Erythroblast (primary cell): ENCODE data around the gene ASPDH.
A peak's percentile ranks its signal among the peaks of the same experiment; 100 is the strongest.

Experiments used
- DNase-seq, 2 experiments: peaks; one replicate each; lab custom pipeline; 2025; lab: John Stamatoyannopoulos, UW
- GATA1 ChIP-seq: IDR thresholded peaks from 2 replicates; pipeline ENCODE4 v1.6.1; 2011; ENCODE audit warnings: low read depth, mild to moderate bottlenecking, control low read depth, low read length, moderate library complexity
- POLR2A ChIP-seq: IDR thresholded peaks from 2 replicates; pipeline ENCODE4 v1.6.1; 2011; ENCODE audit warnings: mild to moderate bottlenecking, low read length

Gene ASPDH

GRCh38 chr19:50513746-50514345 lies at the start of gene ASPDH:
ASPDH (minus strand) TSS chr19:50513913; CDS start chr19:50513823, 90 bp downstream.
- no peak for DNase-seq

GRCh38 chr19:50562996-50563395 lies 49.3 kb upstream of the ASPDH start:
- TF ChIP-seq GATA1 (no peak), POLR2A (no peak)
- no peak for DNase-seq

More at GRCh38 chr19:50513746-50514345, at the start of gene ASPDH:
- TF ChIP-seq GATA1 (no peak), POLR2A (no peak)

DNA sequence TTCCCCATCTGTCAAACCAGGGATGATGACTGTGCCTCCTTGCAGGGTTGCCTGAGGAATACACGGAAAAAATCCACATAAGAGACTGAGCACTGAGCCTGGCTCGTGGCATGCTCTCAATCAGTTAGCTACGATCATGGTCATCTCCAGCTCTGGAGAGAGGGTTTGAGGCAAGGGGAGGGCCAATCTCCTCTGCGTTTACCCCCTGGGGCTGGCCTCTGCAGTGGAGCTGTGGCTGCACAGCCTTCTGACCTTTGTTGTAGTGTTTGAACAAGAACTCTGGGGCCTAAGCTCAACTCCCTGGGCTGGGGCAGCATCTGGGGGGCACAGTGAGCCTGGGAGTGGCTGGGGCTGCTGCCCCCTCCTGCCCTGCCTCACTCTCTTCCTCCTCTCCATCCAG lies 48.6 kb upstream of the ASPDH start:
- DNase-seq: no peak
- TF ChIP-seq POLR2A (no peak), GATA1 (no peak)

DNA sequence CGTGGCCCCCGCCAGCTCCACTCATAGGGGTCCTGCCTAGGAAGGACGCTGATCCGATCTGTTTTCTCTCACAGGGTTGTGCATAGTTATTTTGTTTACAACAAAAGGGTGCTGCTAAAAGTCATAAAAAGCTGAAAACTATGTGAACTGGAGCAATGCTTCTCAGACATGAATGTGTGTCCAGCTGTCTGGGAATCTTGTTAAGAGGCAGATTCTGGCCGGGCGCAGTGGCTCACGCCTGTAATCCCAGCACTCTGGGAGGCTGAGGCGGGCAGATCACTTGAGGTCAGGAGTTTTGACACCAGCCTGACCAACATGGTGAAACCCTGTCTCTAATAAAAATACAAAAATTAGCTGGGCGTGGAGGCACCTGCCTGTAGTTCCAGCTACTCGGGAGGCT lies 45.9 kb upstream of the ASPDH start:
- no peak for TF ChIP-seq POLR2A
- no peak for TF ChIP-seq GATA1
- DNase-seq: no peak

DNA sequence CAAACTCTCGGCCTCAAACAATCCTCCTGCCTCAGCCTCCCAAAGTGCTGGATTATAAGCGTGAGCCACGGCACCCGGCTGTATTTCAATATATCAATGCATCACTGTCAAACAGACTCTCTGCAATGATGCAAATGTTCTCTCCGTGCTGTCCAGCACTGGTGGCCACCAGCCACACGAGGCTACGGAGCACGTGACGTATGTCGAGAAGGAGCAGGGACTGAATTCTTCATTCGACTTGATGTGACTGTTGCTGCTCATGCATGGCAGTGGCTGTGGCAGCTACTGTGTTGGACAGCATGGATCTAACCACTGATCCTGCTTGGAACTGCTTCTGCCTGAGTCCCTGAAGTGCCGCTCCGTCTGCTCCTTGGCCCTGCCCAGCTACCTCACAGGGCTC lies 44.7 kb upstream of the ASPDH start:
- DNase-seq: no peak
- TF ChIP-seq POLR2A (no peak), GATA1 (no peak)

DNA sequence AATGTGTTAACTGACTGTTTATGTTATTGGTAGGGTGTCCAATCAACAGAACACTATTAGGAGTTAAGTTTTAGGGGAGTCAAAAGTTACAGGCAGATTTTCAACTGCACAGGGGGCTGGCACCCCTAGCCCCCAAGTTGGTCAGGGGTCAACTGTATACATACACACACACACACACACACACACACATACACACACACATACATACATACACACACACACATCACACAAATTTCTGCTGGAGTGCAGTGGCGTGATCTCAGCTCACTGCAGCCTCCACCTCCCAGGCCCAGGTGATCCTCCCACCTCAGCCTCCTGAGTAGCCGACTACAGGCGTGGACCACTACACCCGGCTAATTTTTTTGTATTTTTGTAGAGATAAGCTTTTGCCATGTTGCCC lies 44.3 kb upstream of the ASPDH start:
- TF ChIP-seq GATA1: no peak
- no peak for TF ChIP-seq POLR2A
- no peak for DNase-seq

GRCh38 chr19:50557009-50557613 lies 43.4 kb upstream of the ASPDH start:
- no peak for DNase-seq
- TF ChIP-seq POLR2A: no peak
- TF ChIP-seq GATA1: no peak

GRCh38 chr19:50556282-50557008 lies 42.7 kb upstream of the ASPDH start:
- no peak for TF ChIP-seq GATA1
- DNase-seq: peak; percentile 69 to 81

- DNase-seq: no peak
- TF ChIP-seq GATA1 (no peak), POLR2A (no peak)
Observed at GRCh38 chr19:50555450-50556281, 42.0 kb upstream of the ASPDH start.

- TF ChIP-seq POLR2A (no peak), GATA1 (no peak)
- no peak for DNase-seq
Observed at GRCh38 chr19:50555033-50555432, 41.3 kb upstream of the ASPDH start.

GRCh38 chr19:50554212-50554611 lies 40.5 kb upstream of the ASPDH start:
- no peak for TF ChIP-seq POLR2A
- TF ChIP-seq GATA1: no peak
- no peak for DNase-seq

- no peak for DNase-seq
- TF ChIP-seq GATA1: no peak
- TF ChIP-seq POLR2A: no peak
Observed at GRCh38 chr19:50553134-50553703, 39.5 kb upstream of the ASPDH start.

GRCh38 chr19:50552540-50552939 lies 38.8 kb upstream of the ASPDH start:
- TF ChIP-seq GATA1 (no peak), POLR2A (no peak)
- DNase-seq: no peak
